HK-2 (cell line): ENCODE results near the gene CAMK2N1.
"Not testable (repeated sequence)": the region's sequence is repeated elsewhere in the genome, so short reads cannot be mapped to it uniquely, and the experiment has no call there.

ENCODE experiments used
- DNase-seq: peaks from one replicate; pipeline ENCODE4 v3.0.0-alpha.2; 2018; ENCODE audit not compliant: unreplicated experiment

CAMK2N1 gene

GRCh38 chr1:20485527-20486456, at the start of gene CAMK2N1:
TSS of gene CAMK2N1 (minus strand) at chr1:20486210. CDS start at chr1:20485379, 831 bp downstream.
- peak; percentile 50 for DNase-seq

- DNase-seq = no peak
Measured at GRCh38 chr1:20534659-20535417, 48.8 kb upstream of the CAMK2N1 start.

GRCh38 chr1:20533635-20534034, 47.6 kb upstream of the CAMK2N1 start:
- no peak for DNase-seq

GRCh38 chr1:20530901-20531300, 44.9 kb upstream of the CAMK2N1 start:
- no peak for DNase-seq

- DNase-seq = no peak
Measured at GRCh38 chr1:20530306-20530705, 44.3 kb upstream of the CAMK2N1 start.

DNA sequence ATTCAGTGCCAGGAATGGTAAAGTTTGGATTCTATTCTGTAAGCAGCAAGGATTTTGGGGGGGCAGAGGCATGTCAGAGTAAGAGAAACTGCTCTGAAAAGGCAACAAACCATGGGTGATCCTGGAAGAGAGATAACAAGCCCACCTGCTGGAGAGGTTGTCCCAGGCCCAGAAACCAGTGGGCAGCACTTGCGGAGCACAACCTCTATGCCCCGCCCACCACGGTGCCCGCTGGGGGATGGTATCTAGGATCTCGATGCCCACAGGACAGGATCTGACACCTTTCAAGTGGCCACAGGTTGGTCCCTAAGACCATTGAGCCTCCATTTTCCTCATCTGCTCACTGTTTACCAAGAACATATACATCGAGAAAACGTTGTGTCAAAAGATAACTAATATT, 42.2 kb upstream of the CAMK2N1 start:
- DNase-seq = no peak

DNA sequence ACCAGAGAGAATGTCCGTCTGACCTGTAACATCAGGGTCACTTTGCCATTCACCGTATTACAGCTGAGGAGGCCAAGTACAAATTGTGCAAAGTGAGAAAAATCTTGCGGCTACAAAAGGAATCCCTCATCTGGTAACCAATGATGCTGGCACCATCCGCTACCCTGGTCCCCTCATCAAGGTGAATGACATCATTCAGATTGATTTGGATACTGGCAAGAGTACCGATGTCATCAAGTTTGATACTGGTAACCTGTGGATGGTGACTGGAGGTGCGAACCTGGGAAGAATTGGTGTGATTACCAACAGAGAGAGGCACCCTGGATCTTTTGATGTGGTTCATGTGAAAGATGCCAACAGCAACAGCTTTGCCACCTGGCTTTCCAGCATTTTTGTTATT, 40.3 kb upstream of the CAMK2N1 start:
- no peak for DNase-seq

GRCh38 chr1:20521960-20522861, 36.2 kb upstream of the CAMK2N1 start:
- peak; percentile 76 for DNase-seq

DNA sequence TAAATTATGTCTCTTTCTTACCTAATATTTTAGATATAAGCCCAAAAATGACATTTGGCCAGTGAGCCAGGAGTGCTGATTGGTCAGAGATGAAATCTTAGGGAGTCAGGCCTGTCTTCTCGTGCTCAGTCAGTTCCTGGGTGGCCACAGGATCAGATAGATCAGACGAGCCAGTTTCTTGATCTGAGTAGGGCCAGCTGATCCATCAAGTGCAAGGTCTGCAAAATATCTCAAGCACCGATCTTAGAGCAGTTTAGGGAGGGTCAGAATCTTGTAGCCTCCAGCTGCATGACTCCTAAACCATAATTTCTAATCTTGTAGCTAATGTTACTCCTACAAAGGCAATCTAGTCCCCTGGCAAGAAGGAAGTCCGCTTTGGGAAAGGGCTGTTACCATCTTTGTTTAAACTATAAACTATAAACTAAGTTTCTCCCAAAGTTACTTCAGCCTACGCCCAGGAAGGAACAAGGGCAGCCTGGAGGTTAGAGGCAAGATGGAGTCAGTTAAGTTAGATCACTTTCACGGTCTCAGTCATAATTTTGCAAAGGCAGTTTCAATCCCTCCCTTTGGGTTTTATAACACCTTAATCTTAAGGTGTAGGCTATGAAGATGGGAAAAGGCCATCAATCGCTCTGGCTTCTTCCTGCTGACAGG, 33.7 kb upstream of the CAMK2N1 start:
- not testable (repeated sequence) for DNase-seq

- no peak for DNase-seq
Measured at GRCh38 chr1:20511518-20512428, 25.8 kb upstream of the CAMK2N1 start.

DNA sequence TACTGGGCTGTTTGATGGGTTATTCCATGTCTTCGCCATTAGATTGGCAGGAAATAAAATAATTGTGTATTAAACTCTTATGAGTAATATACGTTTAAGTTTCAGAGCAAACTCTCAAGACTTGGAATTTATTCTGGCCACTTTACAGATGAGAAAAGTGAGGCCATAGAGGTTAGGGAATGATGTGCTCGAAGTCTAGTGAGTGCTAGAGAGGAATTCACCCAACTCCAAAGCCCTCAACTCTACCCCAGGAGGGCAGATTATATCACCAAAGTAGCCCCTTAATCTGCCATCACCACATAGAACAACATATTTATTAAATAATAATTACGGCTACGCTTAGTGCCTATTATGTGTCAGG, 22.4 kb upstream of the CAMK2N1 start:
- DNase-seq = no peak

- DNase-seq = peak; percentile 94
Measured at GRCh38 chr1:20507564-20508410, 21.8 kb upstream of the CAMK2N1 start, which contains the start of gene MUL1. TSS of gene MUL1 (minus strand) at chr1:20508151. CDS start at chr1:20508024, 127 bp downstream.

DNA sequence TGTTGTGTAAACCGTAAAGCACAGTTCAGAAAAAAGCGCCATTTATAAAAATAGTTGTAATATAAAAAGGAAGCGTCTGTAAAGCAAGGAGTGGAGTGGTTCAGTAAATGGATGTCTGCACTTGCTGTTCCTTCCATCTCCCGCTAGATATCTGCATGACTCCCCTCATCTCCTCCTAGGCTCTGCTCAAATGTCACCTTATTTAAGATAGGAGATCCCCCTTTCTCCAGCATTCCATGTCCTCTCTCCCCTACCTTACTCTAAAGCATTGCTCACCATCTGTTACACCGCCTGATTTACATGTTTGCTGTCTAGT, 21.2 kb upstream of the CAMK2N1 start:
- DNase-seq = no peak

- no peak for DNase-seq
Measured at GRCh38 chr1:20505488-20505887, 19.5 kb upstream of the CAMK2N1 start.

- no peak for DNase-seq
Measured at GRCh38 chr1:20500716-20501115, 14.7 kb upstream of the CAMK2N1 start.

- no peak for DNase-seq
Measured at GRCh38 chr1:20499718-20500117, 13.7 kb upstream of the CAMK2N1 start.

DNA sequence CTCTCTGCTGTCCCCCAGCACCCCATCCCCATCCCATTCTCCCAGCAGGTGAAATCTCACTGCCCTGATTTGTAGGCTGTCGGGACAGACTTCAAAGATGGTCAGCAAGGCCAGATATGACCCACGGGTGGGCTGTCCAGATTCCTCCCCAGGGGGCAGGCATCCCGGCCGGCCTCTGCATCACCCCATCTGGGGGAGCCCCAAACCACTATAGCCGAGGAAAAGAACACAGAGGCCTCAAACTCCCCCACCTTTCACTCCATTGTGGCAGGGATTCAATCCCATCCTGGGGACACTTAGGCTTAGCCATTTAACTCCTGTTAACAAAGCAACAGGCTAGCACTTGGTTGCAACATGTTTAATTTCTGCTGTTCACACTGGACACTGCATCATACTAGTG, 13.1 kb upstream of the CAMK2N1 start:
- no peak for DNase-seq

- DNase-seq = no peak
Measured at GRCh38 chr1:20498116-20498515, 12.1 kb upstream of the CAMK2N1 start.

DNA sequence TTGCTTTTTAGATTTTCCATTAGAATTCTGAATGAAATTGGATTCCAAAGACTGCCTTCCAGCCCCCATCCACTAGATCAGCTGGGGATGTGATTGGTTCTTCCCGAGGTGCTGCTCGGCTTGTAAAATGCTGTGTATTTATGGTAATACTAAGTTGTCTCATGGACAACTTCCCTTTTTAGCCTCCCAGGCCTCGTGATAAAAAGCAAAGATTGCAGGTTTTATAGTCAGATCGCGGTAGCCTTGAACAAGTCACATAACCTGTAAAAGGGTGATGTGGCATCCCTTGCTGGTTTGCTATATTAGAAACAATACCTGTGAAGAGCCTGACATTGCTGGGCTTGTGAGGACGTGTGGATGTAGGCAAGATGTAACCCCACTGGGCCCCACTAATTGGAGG, 11.5 kb upstream of the CAMK2N1 start:
- DNase-seq = no peak
